Peyer's patch (tissue), 4 donors: ENCODE measurements around the gene IMMP2L. TPM values are rescaled to one million over a fixed set of nuclear protein-coding genes. Genes with fewer than 3 reads are reported as not detected.

Experiments used
- DNase-seq, 3 donors: peaks; one replicate each; pipeline ENCODE4 v3.0.0-alpha.2; 2017 to 2019
- H3K27ac ChIP-seq, 4 donors: fragments of 200-600 bp; sonication (generic); one replicate each; pipeline ENCODE4 v1.5.1; 2016 to 2019
- H3K27me3 ChIP-seq, 2 donors: fragments of 200-600 bp; sonication (generic); one replicate each; pipeline ENCODE4 v1.5.1; 2019
- H3K36me3 ChIP-seq, 3 donors: fragments of 200-600 bp; sonication (generic); one replicate each; pipeline ENCODE4 v1.5.1; 2016 to 2019
- H3K4me1 ChIP-seq, 4 donors: fragments of 200-600 bp; sonication (generic); one replicate each; pipeline ENCODE4 v1.5.1; 2016 to 2019
- H3K4me3 ChIP-seq, 4 donors: fragments of 200-600 bp; sonication (generic); 1 replicate in 3 of 4; 2 replicates in 1 of 4; pipeline ENCODE4 v1.5.1; 2016 to 2019; ENCODE audit warnings: mild to moderate bottlenecking in 1 of 4
- H3K9me3 ChIP-seq, 4 donors: fragments of 200-600 bp; sonication (generic); one replicate each; pipeline ENCODE4 v1.5.1; 2016 to 2019; ENCODE audit warnings: mild to moderate bottlenecking in 1 of 4
- CTCF ChIP-seq, 6 experiments: fragments of 450-650 bp in 4 of 6; fragments of 200-600 bp in 2 of 6; sonication (generic) in 1 of 6; IDR thresholded peaks; one replicate each; pipeline ENCODE4 v1.5.1; 2017 to 2019; ENCODE audit warnings: antibody characterized with exemption in 6 of 6, mild to moderate bottlenecking in 3 of 6, moderate library complexity in 1 of 6
- POLR2A ChIP-seq, 2 donors: fragments of 450-650 bp; IDR thresholded peaks; one replicate each; pipeline ENCODE4 v1.5.1; 2017; ENCODE audit warnings: antibody characterized with exemption in 2 of 2, mild to moderate bottlenecking in 2 of 2, moderate library complexity in 2 of 2
- total RNA-seq, 4 donors: library from RNA; depleted of rRNA; stranded (reverse); fragments of >200 nt; gene quantifications; one replicate each; pipeline ENCODE4 v1.1.0, GENCODE V29; 2016

The IMMP2L gene
- total RNA-seq, 4 donors from 2014 or later: 5.1 to 16.5 (median 10.9) TPM

- no peak for DNase-seq
- no peaks in the 10 kb centered on the region for H3K9me3 ChIP-seq
- no peak overlapping the region for H3K27ac ChIP-seq
- no peak overlapping the region for H3K4me3 ChIP-seq
- H3K27me3 ChIP-seq: no peaks in the 10 kb centered on the region
- peaks cover 0 to 3% (median 0%) of the 10 kb centered on the region in 4 donors for H3K4me1 ChIP-seq
- TF ChIP-seq POLR2A (IDR thresholded peaks at IDR 0.05): no peak
- no peak for TF ChIP-seq CTCF (IDR thresholded peaks at IDR 0.05)
- no peaks in the 10 kb centered on the region for H3K36me3 ChIP-seq
Measured at GRCh38 chr7:110831419-110831818, 730.9 kb downstream of the IMMP2L start.

- no peak for DNase-seq
Measured at GRCh38 chr7:110830778-110831177, 731.5 kb downstream of the IMMP2L start.

GRCh38 chr7:110827936-110828335 is 734.4 kb downstream of the IMMP2L start:
- H3K4me3 ChIP-seq: no peak overlapping the region
- H3K36me3 ChIP-seq: no peaks in the 10 kb centered on the region
- H3K4me1 ChIP-seq: no peaks in the 10 kb centered on the region
- H3K27ac ChIP-seq: no peak overlapping the region
- H3K9me3 ChIP-seq: no peaks in the 10 kb centered on the region
- H3K27me3 ChIP-seq: no peaks in the 10 kb centered on the region
- no peak for DNase-seq
- no peak for TF ChIP-seq POLR2A (IDR thresholded peaks at IDR 0.05)
- TF ChIP-seq CTCF (IDR thresholded peaks at IDR 0.05): no peak

More at GRCh38 chr7:110830778-110831177, 731.5 kb downstream of the IMMP2L start:
- no peaks in the 10 kb centered on the region for H3K36me3 ChIP-seq
- H3K4me1 ChIP-seq: peaks cover 0 to 3% (median 0%) of the 10 kb centered on the region in 4 donors
- H3K27ac ChIP-seq: no peak overlapping the region
- H3K4me3 ChIP-seq: no peak overlapping the region
- H3K27me3 ChIP-seq: no peaks in the 10 kb centered on the region
- H3K9me3 ChIP-seq: no peaks in the 10 kb centered on the region
- no peak for TF ChIP-seq CTCF (IDR thresholded peaks at IDR 0.05)
- no peak for TF ChIP-seq POLR2A (IDR thresholded peaks at IDR 0.05)

- TF ChIP-seq CTCF (IDR thresholded peaks at IDR 0.05) (no peak), POLR2A (IDR thresholded peaks at IDR 0.05) (no peak)
- H3K36me3 ChIP-seq: no peaks in the 10 kb centered on the region
- H3K9me3 ChIP-seq: no peaks in the 10 kb centered on the region
- no peaks in the 10 kb centered on the region for H3K4me1 ChIP-seq
- H3K27me3 ChIP-seq: no peaks in the 10 kb centered on the region
- H3K27ac ChIP-seq: no peak overlapping the region
- DNase-seq: no peak
- no peak overlapping the region for H3K4me3 ChIP-seq
Measured at GRCh38 chr7:110827287-110827855, 734.9 kb downstream of the IMMP2L start.

GRCh38 chr7:110813986-110814385 is 748.3 kb downstream of the IMMP2L start:
- Histone ChIP-seq H3K27ac (no peak overlapping the region), H3K4me3 (no peak overlapping the region), H3K27me3 (no peaks in the 10 kb centered on the region), H3K4me1 (no peaks in the 10 kb centered on the region), H3K36me3 (no peaks in the 10 kb centered on the region), H3K9me3 (no peaks in the 10 kb centered on the region)
- DNase-seq: no peak
- TF ChIP-seq CTCF (IDR thresholded peaks at IDR 0.05) (no peak), POLR2A (IDR thresholded peaks at IDR 0.05) (no peak)

- H3K36me3 ChIP-seq: no peaks in the 10 kb centered on the region
- no peak overlapping the region for H3K27ac ChIP-seq
- H3K4me3 ChIP-seq: no peak overlapping the region
- no peaks in the 10 kb centered on the region for H3K9me3 ChIP-seq
- H3K27me3 ChIP-seq: no peaks in the 10 kb centered on the region
- TF ChIP-seq POLR2A (IDR thresholded peaks at IDR 0.05): no peak
- no peaks in the 10 kb centered on the region for H3K4me1 ChIP-seq
- DNase-seq: no peak
Measured at GRCh38 chr7:110809832-110810231, 752.5 kb downstream of the IMMP2L start.
